ENCODE data around the gene FAM217B.

The FAM217B gene, protein sequence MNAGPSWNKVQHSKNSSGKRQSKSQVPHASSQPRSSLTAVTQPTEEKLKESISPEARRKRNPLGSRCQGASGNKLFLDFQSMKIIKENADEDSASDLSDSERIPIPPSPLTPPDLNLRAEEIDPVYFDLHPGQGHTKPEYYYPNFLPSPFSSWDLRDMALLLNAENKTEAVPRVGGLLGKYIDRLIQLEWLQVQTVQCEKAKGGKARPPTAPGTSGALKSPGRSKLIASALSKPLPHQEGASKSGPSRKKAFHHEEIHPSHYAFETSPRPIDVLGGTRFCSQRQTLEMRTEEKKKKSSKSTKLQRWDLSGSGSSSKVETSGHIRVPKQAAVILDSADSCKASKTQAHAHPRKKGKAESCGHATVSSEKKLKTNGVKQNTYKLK

GRCh38 chr20:59940129-59940955 lies at the start of gene FAM217B, which contains the start of gene PPP1R3D:
Gene FAM217B, plus strand, starts transcription at chr20:59940389. Its CDS starts 3,555 bp downstream, at chr20:59943944.
Gene PPP1R3D, minus strand, starts transcription at chr20:59940305. Its CDS starts 374 bp downstream, at chr20:59939931.
- H3K27me3 ChIP-seq (replicated peaks; ENCODE audit: control insufficient read depth, insufficient read depth, low read length) = no peaks in the 10 kb centered on the region
- DNase-seq (ENCODE audit: extremely low read depth, insufficient read length) = peak; percentile 98
- peak within 1 kb of the TSS; percentile 85 for H3K4me3 ChIP-seq (replicated peaks; ENCODE audit: low read depth, low read length)
- TF ChIP-seq CTCF (IDR thresholded peaks at IDR 0.05; ENCODE audit: insufficient read depth, low read length, poor library complexity, severe bottlenecking) = no peak
- peaks cover 3% of the 10 kb centered on the region for H3K36me3 ChIP-seq (ENCODE audit: control insufficient read depth, insufficient read depth, low read length)

- DNase-seq (ENCODE audit: extremely low read depth, insufficient read length) = no peak
- no peak overlapping the region for H3K4me3 ChIP-seq (replicated peaks; ENCODE audit: low read depth, low read length)
- H3K36me3 ChIP-seq (ENCODE audit: control insufficient read depth, insufficient read depth, low read length) = no peaks in the 10 kb centered on the region
- no peak for TF ChIP-seq CTCF (IDR thresholded peaks at IDR 0.05; ENCODE audit: insufficient read depth, low read length, poor library complexity, severe bottlenecking)
- H3K27me3 ChIP-seq (replicated peaks; ENCODE audit: control insufficient read depth, insufficient read depth, low read length) = no peaks in the 10 kb centered on the region
These were observed 48.6 kb upstream of the FAM217B start for GRCh38 chr20:59891581-59891980.

DNA sequence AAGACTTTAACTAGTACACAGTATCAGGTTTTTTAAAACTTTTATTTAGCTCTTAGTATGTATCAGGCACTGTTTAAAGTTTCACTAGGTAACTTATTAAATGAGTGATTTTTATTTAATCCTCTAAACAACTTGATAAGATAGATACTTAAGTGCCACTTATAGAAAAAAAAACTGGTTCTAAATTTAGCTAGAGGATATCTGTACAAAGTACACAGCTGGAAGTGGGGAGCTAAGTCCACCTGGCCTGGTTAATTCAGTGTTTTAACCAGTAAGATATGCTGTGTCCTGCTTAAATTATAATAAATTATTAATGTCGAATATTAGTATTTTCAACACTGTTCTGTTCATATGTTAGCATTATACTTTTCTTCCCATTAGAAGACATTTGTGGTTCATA lies 44.3 kb upstream of the FAM217B start:
- Histone ChIP-seq H3K4me3 (replicated peaks; ENCODE audit: low read depth, low read length) (no peak overlapping the region), H3K27me3 (replicated peaks; ENCODE audit: control insufficient read depth, insufficient read depth, low read length) (no peaks in the 10 kb centered on the region), H3K36me3 (ENCODE audit: control insufficient read depth, insufficient read depth, low read length) (no peaks in the 10 kb centered on the region)
- no peak for DNase-seq (ENCODE audit: extremely low read depth, insufficient read length)
- TF ChIP-seq CTCF (IDR thresholded peaks at IDR 0.05; ENCODE audit: insufficient read depth, low read length, poor library complexity, severe bottlenecking) = no peak

DNA sequence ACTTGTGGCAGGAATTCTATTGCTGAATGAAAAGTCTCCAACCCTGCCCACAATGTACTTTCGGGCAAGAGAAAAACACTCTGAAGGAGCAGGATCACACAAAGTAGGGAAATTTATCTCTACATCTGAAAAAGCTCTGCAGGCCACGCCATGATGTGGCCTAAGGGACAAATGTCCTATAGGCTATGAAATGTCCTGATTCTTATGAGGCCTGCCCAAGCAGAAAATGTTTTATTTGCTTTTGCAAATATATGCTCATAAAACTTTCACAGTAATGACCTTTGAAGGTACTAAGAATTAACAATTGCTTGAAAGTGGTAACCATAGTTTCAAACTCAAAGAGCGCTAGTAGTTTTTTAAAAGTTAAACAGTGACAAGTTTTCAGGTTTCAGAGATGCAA lies 37.7 kb upstream of the FAM217B start:
- Histone ChIP-seq H3K36me3 (ENCODE audit: control insufficient read depth, insufficient read depth, low read length) (no peaks in the 10 kb centered on the region), H3K4me3 (replicated peaks; ENCODE audit: low read depth, low read length) (no peak overlapping the region), H3K27me3 (replicated peaks; ENCODE audit: control insufficient read depth, insufficient read depth, low read length) (no peaks in the 10 kb centered on the region)
- TF ChIP-seq CTCF (IDR thresholded peaks at IDR 0.05; ENCODE audit: insufficient read depth, low read length, poor library complexity, severe bottlenecking) = no peak
- DNase-seq (ENCODE audit: extremely low read depth, insufficient read length) = no peak

- no peak for DNase-seq (ENCODE audit: extremely low read depth, insufficient read length)
- H3K27me3 ChIP-seq (replicated peaks; ENCODE audit: control insufficient read depth, insufficient read depth, low read length) = no peaks in the 10 kb centered on the region
These were observed 36.6 kb upstream of the FAM217B start for GRCh38 chr20:59903621-59904020.

More at GRCh38 chr20:59903621-59904020, 36.6 kb upstream of the FAM217B start:
- TF ChIP-seq CTCF (IDR thresholded peaks at IDR 0.05; ENCODE audit: insufficient read depth, low read length, poor library complexity, severe bottlenecking) = no peak
- Histone ChIP-seq H3K4me3 (replicated peaks; ENCODE audit: low read depth, low read length) (no peak overlapping the region), H3K36me3 (ENCODE audit: control insufficient read depth, insufficient read depth, low read length) (no peaks in the 10 kb centered on the region)
